ENCODE results near the gene OTOG.

Gene OTOG

GRCh38 chr11:17551347-17552040 is 4.4 kb downstream of the OTOG start:
- no peaks in the 10 kb centered on the region for H3K36me3 ChIP-seq (ENCODE audit: control insufficient read depth, insufficient read depth, low read length)
- no peaks in the 10 kb centered on the region; the same call in 1 of the 2 replicates for H3K27me3 ChIP-seq (replicated peaks; ENCODE audit: control insufficient read depth, insufficient read depth, low read length)
- H3K4me3 ChIP-seq (replicated peaks; ENCODE audit: low read depth, low read length): no peak overlapping the region
- no peak for TF ChIP-seq CTCF (IDR thresholded peaks at IDR 0.05; ENCODE audit: insufficient read depth, low read length, poor library complexity, severe bottlenecking)
- no peak for DNase-seq (ENCODE audit: extremely low read depth, insufficient read length)

GRCh38 chr11:17552041-17552355 is 4.9 kb downstream of the OTOG start:
- no peaks in the 10 kb centered on the region; the same call in 1 of the 2 replicates for H3K27me3 ChIP-seq (replicated peaks; ENCODE audit: control insufficient read depth, insufficient read depth, low read length)
- DNase-seq (ENCODE audit: extremely low read depth, insufficient read length): no peak
- no peak overlapping the region for H3K4me3 ChIP-seq (replicated peaks; ENCODE audit: low read depth, low read length)
- H3K36me3 ChIP-seq (ENCODE audit: control insufficient read depth, insufficient read depth, low read length): no peaks in the 10 kb centered on the region
- TF ChIP-seq CTCF (IDR thresholded peaks at IDR 0.05; ENCODE audit: insufficient read depth, low read length, poor library complexity, severe bottlenecking): no peak

GRCh38 chr11:17552392-17553248 is 5.6 kb downstream of the OTOG start:
- no peak for DNase-seq (ENCODE audit: extremely low read depth, insufficient read length)
- no peak overlapping the region for H3K4me3 ChIP-seq (replicated peaks; ENCODE audit: low read depth, low read length)
- no peaks in the 10 kb centered on the region for H3K36me3 ChIP-seq (ENCODE audit: control insufficient read depth, insufficient read depth, low read length)
- TF ChIP-seq CTCF (IDR thresholded peaks at IDR 0.05; ENCODE audit: insufficient read depth, low read length, poor library complexity, severe bottlenecking): no peak
- H3K27me3 ChIP-seq (replicated peaks; ENCODE audit: control insufficient read depth, insufficient read depth, low read length): no peaks in the 10 kb centered on the region; the same call in 1 of the 2 replicates

GRCh38 chr11:17553249-17553546 is 6.1 kb downstream of the OTOG start:
- no peak overlapping the region for H3K4me3 ChIP-seq (replicated peaks; ENCODE audit: low read depth, low read length)
- no peak for TF ChIP-seq CTCF (IDR thresholded peaks at IDR 0.05; ENCODE audit: insufficient read depth, low read length, poor library complexity, severe bottlenecking)
- no peaks in the 10 kb centered on the region; the same call in 1 of the 2 replicates for H3K27me3 ChIP-seq (replicated peaks; ENCODE audit: control insufficient read depth, insufficient read depth, low read length)
- no peaks in the 10 kb centered on the region for H3K36me3 ChIP-seq (ENCODE audit: control insufficient read depth, insufficient read depth, low read length)
- DNase-seq (ENCODE audit: extremely low read depth, insufficient read length): no peak

- Histone ChIP-seq H3K4me3 (replicated peaks; ENCODE audit: low read depth, low read length) (no peak overlapping the region), H3K36me3 (ENCODE audit: control insufficient read depth, insufficient read depth, low read length) (no peaks in the 10 kb centered on the region), H3K27me3 (replicated peaks; ENCODE audit: control insufficient read depth, insufficient read depth, low read length) (no peaks in the 10 kb centered on the region; the same call in 1 of the 2 replicates)
- TF ChIP-seq CTCF (IDR thresholded peaks at IDR 0.05; ENCODE audit: insufficient read depth, low read length, poor library complexity, severe bottlenecking): no peak
- DNase-seq (ENCODE audit: extremely low read depth, insufficient read length): no peak
These were observed 7.4 kb downstream of the OTOG start for GRCh38 chr11:17554487-17554886.
